GM21825 (cell line): ENCODE measurements around the gene USP38.
"Not testable (repeated sequence)": the region's sequence is repeated elsewhere in the genome, so short reads cannot be mapped to it uniquely, and the experiment has no call there.

ENCODE experiments used
- ATAC-seq: cut with Tn5 transposase; IDR thresholded peaks from one replicate; pipeline ENCODE4 v1.9.1; 2021; ENCODE audit warnings: mild to moderate bottlenecking, moderate library complexity; ENCODE audit not compliant: unreplicated experiment

Gene USP38

GRCh38 chr4:143256456-143256855, 71.7 kb downstream of the USP38 start:
- no peak for ATAC-seq

GRCh38 chr4:143257356-143257755, 72.6 kb downstream of the USP38 start:
- ATAC-seq: no peak

DNA sequence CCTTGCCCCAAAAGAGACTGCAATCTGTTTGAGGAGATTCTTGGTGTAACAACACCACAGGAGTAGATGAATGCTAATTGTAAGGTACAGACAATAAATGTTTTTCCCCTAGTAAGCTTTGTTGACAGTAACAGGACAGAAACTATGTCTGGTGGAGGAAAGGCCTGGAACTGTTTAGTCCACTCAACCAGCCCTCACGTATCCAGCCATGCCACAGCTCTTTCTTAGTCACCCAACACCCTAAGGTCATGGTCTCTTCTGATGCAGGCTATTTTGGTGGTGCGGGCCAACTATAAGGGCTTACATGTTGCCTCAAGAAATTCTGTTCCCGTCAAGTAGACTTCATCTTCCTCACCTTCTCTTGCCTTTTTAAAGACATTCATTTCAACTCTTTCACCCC, 76.0 kb downstream of the USP38 start:
- no peak for ATAC-seq

DNA sequence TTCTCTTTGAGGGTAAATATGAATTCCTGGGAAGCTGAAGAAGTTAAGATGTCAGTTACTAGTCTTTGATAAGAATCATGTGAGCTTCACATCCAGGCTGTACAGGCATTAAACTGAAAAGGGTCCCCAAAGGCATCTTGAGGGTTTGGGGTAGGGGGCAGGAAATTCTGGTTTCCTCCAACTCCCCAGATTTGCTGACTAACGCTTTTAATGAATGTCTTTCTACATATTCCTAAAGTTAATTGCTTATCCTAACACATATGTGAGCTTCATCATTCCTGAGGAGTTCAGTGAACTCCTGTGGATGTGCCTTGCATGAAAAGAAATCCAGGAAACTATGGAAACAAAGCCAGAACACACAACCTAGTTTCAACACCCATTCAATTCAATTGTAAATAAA, 78.1 kb downstream of the USP38 start:
- no peak for ATAC-seq

DNA sequence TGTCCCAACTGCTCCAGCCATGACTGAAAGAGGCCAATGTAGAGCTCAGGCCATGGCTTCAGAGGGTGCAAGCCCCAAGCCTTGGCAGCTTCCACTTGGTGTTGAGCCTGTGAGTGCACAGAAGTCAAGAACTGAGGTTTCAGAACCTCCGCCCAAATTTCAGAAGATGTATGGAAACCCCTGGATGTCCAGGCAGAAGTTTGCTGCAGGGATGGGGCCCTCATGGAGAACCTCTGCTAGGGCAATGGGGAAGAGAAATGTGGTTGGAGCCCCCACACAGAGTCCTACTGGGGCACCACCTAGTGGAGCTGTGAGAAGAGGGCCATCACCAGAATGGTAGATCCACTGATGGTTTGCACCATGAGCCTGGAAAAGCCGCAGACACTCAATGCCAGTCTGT, 83.0 kb downstream of the USP38 start:
- not testable (repeated sequence) for ATAC-seq

DNA sequence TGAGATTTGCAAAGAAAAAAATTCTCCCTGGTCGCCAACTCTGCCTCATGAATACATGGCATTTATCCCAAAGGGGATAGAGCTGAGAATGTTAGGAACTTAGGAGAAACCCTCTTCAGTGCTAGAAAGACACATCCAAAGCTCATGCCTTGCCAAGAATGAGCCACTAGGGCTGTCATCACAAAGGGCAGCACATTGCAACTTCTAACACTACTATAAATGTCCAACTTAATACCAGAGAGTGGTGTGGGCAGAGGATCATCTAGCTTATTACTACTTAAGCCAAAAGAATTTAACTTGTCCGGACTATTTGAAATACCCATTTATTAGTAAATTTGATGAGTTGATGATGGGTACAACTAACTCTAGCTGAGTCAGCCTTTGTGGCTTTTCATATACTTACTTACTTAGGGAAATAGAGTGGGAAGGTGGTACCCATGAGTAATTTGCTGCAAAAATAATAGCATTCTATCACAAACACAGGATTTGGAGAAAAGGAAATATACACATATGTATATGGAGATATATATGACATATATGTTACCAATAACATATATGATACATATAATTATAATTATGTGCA, 85.6 kb downstream of the USP38 start:
- ATAC-seq: no peak
